Brain microvascular endothelial cell (primary cell): ENCODE data around the gene CTSS.

Experiments
- DNase-seq: peaks from one replicate; pipeline ENCODE4 v3.0.0-alpha.2; 2020
- H3K27ac ChIP-seq: fragments of 250-450 bp; sonication (Bioruptor Pico); 2 replicates; pipeline ENCODE4 v1.5.1; 2020; ENCODE audit warnings: mild to moderate bottlenecking, moderate library complexity
- H3K27me3 ChIP-seq: fragments of 250-450 bp; sonication (Bioruptor Pico); replicated peaks from 2 replicates; pipeline ENCODE4 v1.5.1; 2020; ENCODE audit warnings: mild to moderate bottlenecking
- H3K36me3 ChIP-seq: fragments of 250-450 bp; sonication (Bioruptor Pico); replicated peaks from 2 replicates; pipeline ENCODE4 v1.5.1; 2020; ENCODE audit warnings: mild to moderate bottlenecking
- H3K4me3 ChIP-seq: 2 replicates; pipeline ENCODE4 v1.5.1; 2011; ENCODE audit warnings: low read depth, mild to moderate bottlenecking, control low read depth, low read length, moderate library complexity
- in situ Hi-C: cut with HindIII; loops from 2 replicates; pipeline ENCODE4 v1.10.0; 2017; ENCODE audit warnings: low sequenced_read_pairs, low pct_ligation_motif_present
- TF ChIP-seq, protein P1 (sequence below): IDR thresholded peaks from 2 replicates; pipeline ENCODE4 v1.5.1; 2011; ENCODE audit warnings: low read depth, mild to moderate bottlenecking, moderate library complexity, low read length, control low read depth, inconsistent platforms; ENCODE audit errors: missing control alignments

Gene CTSS

DNA sequence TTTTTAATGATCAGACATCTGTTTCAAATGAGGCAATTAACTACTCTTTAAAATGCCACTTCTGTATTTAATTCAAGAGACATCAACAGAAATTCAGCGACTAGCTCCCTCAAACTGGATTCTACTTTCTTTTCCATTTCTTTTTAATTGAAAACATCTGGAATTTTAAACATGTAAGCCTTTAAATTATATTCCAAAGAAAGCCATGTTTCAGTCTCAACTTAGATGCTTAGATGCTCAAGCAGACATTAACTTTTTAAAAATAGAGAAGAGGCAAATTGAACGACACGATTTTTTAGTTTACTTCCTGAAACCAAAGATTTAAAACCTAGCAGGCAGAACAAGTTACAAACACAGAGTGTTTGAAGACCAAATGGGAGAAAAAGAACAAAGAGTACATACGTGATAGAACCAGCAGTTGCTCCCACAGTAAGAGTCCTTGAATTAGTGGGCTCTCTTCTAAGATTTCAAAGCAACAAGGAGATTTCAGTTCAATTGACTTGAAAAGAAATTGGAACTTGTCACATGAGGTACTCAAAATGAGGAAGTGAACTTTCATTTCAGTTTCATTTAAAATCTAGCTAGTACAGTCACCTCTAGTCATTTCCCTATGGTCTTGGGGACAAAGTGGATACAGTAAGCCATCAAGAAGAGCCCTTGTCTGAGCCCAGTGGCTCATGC, at the start of gene CTSS:
Gene CTSS, minus strand, starts transcription at position 483 of the 681 bp plus-strand sequence. CDS start 1,015 bp downstream, outside the sequence.
- TF ChIP-seq, protein P1, sequence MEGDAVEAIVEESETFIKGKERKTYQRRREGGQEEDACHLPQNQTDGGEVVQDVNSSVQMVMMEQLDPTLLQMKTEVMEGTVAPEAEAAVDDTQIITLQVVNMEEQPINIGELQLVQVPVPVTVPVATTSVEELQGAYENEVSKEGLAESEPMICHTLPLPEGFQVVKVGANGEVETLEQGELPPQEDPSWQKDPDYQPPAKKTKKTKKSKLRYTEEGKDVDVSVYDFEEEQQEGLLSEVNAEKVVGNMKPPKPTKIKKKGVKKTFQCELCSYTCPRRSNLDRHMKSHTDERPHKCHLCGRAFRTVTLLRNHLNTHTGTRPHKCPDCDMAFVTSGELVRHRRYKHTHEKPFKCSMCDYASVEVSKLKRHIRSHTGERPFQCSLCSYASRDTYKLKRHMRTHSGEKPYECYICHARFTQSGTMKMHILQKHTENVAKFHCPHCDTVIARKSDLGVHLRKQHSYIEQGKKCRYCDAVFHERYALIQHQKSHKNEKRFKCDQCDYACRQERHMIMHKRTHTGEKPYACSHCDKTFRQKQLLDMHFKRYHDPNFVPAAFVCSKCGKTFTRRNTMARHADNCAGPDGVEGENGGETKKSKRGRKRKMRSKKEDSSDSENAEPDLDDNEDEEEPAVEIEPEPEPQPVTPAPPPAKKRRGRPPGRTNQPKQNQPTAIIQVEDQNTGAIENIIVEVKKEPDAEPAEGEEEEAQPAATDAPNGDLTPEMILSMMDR = no peak
- Histone ChIP-seq H3K27me3 (no peaks in the 10 kb centered on the region), H3K4me3 (no peak within 1 kb of the TSS), H3K36me3 (no peaks in the 10 kb centered on the region), H3K27ac (peak within 1 kb of the TSS; percentile 22)
- DNase-seq = no peak
- in situ Hi-C loops = no loop called here

DNA sequence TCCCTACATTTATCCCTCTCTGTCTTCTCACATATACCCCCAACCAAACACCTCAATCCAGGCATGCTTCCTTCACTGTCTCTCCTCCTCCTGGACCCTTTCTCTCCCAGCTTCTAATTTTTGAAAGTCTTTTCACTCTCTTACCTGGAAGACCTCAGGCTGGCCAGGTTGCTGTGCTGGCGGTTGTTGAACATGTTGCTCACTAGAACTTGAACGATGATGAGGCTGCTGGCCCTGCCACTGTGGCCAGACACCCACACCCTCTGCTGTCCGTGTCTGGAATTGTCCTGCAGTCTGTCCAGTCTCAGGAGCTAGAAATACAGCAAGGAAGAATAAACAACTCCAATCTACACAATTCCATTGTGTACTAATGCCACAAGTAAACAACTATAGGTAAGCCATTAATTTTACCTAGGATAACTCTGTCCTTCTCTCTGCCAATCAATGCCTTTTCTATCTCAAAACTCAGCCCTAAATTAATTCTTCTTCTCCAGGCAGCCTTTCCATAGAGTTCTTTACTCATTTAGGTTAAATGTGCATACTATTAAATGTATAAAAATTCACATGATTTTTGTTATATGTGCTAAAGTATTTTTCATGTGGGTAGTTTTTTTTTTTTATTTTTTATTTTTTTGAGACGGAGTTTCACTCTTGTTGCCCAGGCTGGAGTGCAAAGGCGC, 47.6 kb upstream of the CTSS start:
- peak; percentile 67 for DNase-seq
- Histone ChIP-seq H3K4me3 (no peak overlapping the region), H3K27ac (no peak overlapping the region), H3K27me3 (no peaks in the 10 kb centered on the region), H3K36me3 (peaks cover 50% of the 10 kb centered on the region)
- TF ChIP-seq, protein P1 = peak; percentile 92
- in situ Hi-C loops = loop anchor here (25.0 kb wide), 2 partner anchors 124 to 176 kb away; partner anchors contain the start of genes ENSA and SETDB1

DNA sequence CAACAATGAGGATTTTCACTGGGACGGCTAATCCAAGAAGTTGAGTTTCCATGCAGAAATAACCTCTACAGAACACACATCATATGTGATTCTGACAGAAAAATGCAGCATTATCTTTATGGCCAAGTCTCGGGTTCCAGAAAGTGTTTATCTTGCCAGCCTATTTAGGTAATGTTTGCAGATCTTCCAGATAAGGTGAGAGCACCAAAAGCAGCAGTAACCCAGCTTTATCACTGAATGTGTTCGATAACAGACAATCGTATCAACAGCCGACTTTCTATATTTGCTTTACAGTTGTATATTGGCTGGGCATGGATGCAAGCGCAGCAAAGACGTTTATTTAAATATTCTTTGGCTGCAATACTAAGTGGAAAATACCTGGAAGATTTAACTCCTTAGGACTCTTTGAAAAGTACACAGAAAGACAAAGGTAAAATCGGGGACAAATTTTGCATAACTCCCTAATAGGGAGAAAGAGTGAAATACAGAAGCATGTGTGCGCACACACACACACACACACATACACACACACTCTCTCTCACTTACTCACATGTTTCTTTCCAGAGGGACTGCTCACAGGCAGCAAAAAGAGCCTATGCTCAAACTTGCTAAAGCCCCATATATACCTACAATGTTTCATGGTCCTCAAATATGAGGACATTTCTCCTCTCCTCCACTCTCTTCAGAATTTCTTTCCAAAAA, 45.5 kb upstream of the CTSS start:
- in situ Hi-C loops = loop anchor here (25.0 kb wide), 2 partner anchors 126 to 174 kb away; partner anchors contain the start of genes ENSA and SETDB1
- no peak overlapping the region for H3K4me3 ChIP-seq
- no peaks in the 10 kb centered on the region for H3K27me3 ChIP-seq
- H3K36me3 ChIP-seq = peaks cover 34% of the 10 kb centered on the region
- no peak overlapping the region for H3K27ac ChIP-seq
- TF ChIP-seq, protein P1 = no peak
- no peak for DNase-seq

DNA sequence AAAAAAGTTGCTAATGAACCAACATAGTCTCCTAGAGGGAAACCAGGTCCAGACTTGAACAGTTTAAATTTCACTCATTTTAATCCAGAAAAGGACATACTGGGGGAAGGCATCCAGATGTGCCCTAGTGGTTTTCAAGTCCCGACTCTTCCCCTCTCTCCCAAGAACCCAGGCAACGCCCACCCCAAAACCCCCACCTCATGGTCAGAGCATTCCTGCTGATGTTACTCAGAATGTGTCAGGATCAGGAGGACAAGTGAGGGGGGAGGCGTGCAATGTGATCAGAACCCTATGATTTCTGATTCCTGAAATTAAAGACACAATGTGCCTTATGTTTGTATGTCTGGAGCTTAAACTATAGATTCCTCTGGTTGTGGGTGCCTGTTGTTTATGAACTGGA, 44.1 kb upstream of the CTSS start:
- Histone ChIP-seq H3K4me3 (no peak overlapping the region), H3K27ac (no peak overlapping the region), H3K27me3 (no peaks in the 10 kb centered on the region), H3K36me3 (peaks cover 31% of the 10 kb centered on the region)
- peak; percentile 42 for DNase-seq
- TF ChIP-seq, protein P1 = no peak
- in situ Hi-C loops = loop anchor here (25.0 kb wide), 2 partner anchors 128 to 172 kb away; partner anchors contain the start of genes ENSA and SETDB1

DNA sequence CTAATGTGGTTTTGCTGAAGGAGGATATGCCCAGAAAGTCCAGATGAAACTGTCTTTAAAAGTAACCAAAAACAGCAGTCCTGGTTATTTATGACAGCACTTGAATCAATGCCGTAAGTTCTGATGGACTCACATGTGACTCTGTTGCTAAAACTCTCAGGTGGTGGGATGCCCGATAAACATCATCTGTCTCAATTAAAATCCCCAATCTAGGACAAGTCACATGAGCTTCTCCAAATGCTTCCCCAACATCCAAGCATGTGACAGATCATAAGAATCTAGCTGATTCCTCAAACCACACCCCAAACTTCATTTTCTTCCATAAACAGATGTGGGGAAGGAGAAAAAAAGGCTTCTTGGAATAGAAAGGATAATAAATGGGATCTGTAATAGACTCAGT, 43.3 kb upstream of the CTSS start:
- TF ChIP-seq, protein P1 = no peak
- no peak overlapping the region for H3K4me3 ChIP-seq
- peaks cover 24% of the 10 kb centered on the region for H3K36me3 ChIP-seq
- no peaks in the 10 kb centered on the region for H3K27me3 ChIP-seq
- H3K27ac ChIP-seq = no peak overlapping the region
- in situ Hi-C loops = loop anchor here (25.0 kb wide), 2 partner anchors 128 to 172 kb away; partner anchors contain the start of genes ENSA and SETDB1
- DNase-seq = no peak
